ENCODE measurements around the gene PLLP. TPM values are rescaled to one million over a fixed set of nuclear protein-coding genes. Genes with fewer than 3 reads are reported as not detected.

The PLLP gene
- total and polyA plus RNA-seq, 2 donors (not counting 1 experiment from before 2014, with no cell fraction given) = 0.15 TPM; not detected in 1

DNA sequence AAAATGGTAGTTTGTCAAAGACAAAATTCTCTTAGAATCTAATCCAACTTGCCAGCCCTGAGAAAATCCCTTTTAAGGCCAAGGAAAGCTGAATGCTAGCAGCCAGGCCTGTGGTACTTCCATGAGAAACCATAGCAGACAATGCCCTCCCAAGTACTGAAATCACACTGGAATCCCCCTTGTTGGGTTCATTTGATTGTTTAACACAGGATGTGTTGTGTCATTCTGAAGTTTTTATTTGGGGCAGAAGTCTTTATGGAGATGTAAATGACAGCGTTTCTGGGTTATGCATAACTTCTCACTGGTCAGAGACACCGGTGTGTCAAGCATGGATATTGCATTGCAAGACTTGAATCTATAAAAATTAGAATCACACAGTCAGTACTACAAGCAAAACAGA lies 45.4 kb downstream of the PLLP start:
- H2AFZ ChIP-seq (ENCODE audit: insufficient read depth, low read depth, low read length, poor library complexity, severe bottlenecking) = no peak overlapping the region
- H4K20me1 ChIP-seq (ENCODE audit: control insufficient read depth, insufficient read depth, low read length, poor library complexity, severe bottlenecking) = no peaks in the 10 kb centered on the region
- H3K4me3 Mint-ChIP-seq = no peak overlapping the region
- H3K9me3 Mint-ChIP-seq (ENCODE audit: insufficient read depth) = no peaks in the 10 kb centered on the region
- TF ChIP-seq EZH2 (IDR thresholded peaks at IDR 0.05; ENCODE audit: borderline replicate concordance, insufficient read depth, low read depth, low read length, poor library complexity, severe bottlenecking) = no peak
- TF ChIP-seq, protein P1, sequence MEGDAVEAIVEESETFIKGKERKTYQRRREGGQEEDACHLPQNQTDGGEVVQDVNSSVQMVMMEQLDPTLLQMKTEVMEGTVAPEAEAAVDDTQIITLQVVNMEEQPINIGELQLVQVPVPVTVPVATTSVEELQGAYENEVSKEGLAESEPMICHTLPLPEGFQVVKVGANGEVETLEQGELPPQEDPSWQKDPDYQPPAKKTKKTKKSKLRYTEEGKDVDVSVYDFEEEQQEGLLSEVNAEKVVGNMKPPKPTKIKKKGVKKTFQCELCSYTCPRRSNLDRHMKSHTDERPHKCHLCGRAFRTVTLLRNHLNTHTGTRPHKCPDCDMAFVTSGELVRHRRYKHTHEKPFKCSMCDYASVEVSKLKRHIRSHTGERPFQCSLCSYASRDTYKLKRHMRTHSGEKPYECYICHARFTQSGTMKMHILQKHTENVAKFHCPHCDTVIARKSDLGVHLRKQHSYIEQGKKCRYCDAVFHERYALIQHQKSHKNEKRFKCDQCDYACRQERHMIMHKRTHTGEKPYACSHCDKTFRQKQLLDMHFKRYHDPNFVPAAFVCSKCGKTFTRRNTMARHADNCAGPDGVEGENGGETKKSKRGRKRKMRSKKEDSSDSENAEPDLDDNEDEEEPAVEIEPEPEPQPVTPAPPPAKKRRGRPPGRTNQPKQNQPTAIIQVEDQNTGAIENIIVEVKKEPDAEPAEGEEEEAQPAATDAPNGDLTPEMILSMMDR (IDR thresholded peaks at IDR 0.05) = no peak
- ChIA-PET POLR2A (no interaction called here), CTCF (no interaction called here)
- no peak for ATAC-seq (ENCODE audit: low read depth)
- H3K36me3 ChIP-seq (replicated peaks in 1 of 2; ENCODE audit: control extremely low read depth in 1 of 2, control insufficient read depth in 1 of 2, extremely low read depth in 1 of 2, insufficient read depth in 2 of 2, low read length in 1 of 2) = peaks cover 4 to 10% of the 10 kb centered on the region in 2 experiments
- H3K27ac ChIP-seq (ENCODE audit: low read length in 2 of 2) = no peak overlapping the region
- peaks cover 42% of the 10 kb centered on the region for H3K4me1 Mint-ChIP-seq
- H3K27me3 ChIP-seq (replicated peaks in 1 of 4; ENCODE audit: control extremely low read depth in 1 of 4, control insufficient read depth in 3 of 4, insufficient read depth in 4 of 4, low read length in 3 of 4) = no peaks in the 10 kb centered on the region
- H3K9ac ChIP-seq (ENCODE audit: low read length) = no peak overlapping the region
- no peak overlapping the region for H3K27ac Mint-ChIP-seq
- H3K27me3 Mint-ChIP-seq = no peaks in the 10 kb centered on the region
- no peaks in the 10 kb centered on the region for H3K79me2 ChIP-seq (ENCODE audit: control insufficient read depth, insufficient read depth, low read length)
- H3K4me1 ChIP-seq (ENCODE audit: control insufficient read depth in 2 of 2, insufficient read depth in 2 of 2, low read length in 2 of 2) = peaks cover 39 to 41% of the 10 kb centered on the region in 2 donors
- H3K4me3 ChIP-seq (ENCODE audit: control extremely low read depth in 1 of 5, extremely low read depth in 1 of 5, insufficient read depth in 1 of 5, low read depth in 2 of 5, low read length in 4 of 5) = no peak overlapping the region
- no peak for DNase-seq
- no CpG with 5 or more reads among the region's 2 CpGs for WGBS (ENCODE audit: insufficient coverage)
- H3K9me3 ChIP-seq (ENCODE audit: control extremely low read depth in 1 of 3, control insufficient read depth in 2 of 3, insufficient read depth in 1 of 3, low read length in 2 of 3) = no peaks in the 10 kb centered on the region
- H3K4me2 ChIP-seq (replicated peaks; ENCODE audit: low read depth, low read length, poor library complexity, severe bottlenecking) = no peak overlapping the region
- intact Hi-C loops (cut with micrococcal nuclease) = no loop called here

DNA sequence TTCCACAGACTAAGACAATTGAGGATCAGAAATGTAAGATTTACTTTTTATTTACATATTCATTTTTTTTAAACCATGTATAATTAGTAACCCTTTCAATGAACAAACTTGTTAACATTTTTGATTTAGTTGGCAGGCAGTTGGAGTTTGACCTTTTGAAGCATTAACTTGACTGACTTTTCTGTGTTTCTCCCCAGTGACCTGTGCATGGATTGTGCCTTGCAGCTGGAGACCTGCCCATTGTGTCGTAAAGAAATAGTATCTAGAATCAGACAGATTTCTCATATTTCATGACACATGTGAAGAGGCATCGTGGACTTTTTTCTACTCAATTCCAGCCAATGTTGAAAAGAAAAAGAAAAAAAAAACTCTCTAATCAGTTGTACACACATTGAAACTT lies 45.8 kb downstream of the PLLP start:
- H3K4me1 Mint-ChIP-seq = peaks cover 43% of the 10 kb centered on the region
- H3K4me3 Mint-ChIP-seq = no peak overlapping the region
- H3K27ac ChIP-seq (ENCODE audit: low read length in 2 of 2) = no peak overlapping the region
- H3K4me1 ChIP-seq (ENCODE audit: control insufficient read depth in 2 of 2, insufficient read depth in 2 of 2, low read length in 2 of 2) = peaks cover 36 to 38% of the 10 kb centered on the region in 2 donors
- ChIA-PET CTCF (interaction anchor here (1.6 kb wide), 1 partner anchor 61 kb away, joined by 3 read pairs; no protein-coding TSS in a partner anchor), POLR2A (no interaction called here)
- intact Hi-C loops (cut with micrococcal nuclease) = no loop called here
- H3K79me2 ChIP-seq (ENCODE audit: control insufficient read depth, insufficient read depth, low read length) = no peaks in the 10 kb centered on the region
- H4K20me1 ChIP-seq (ENCODE audit: control insufficient read depth, insufficient read depth, low read length, poor library complexity, severe bottlenecking) = no peaks in the 10 kb centered on the region
- DNase-seq (no peak), ATAC-seq (ENCODE audit: low read depth) (no peak)
- no peak overlapping the region for H3K4me3 ChIP-seq (ENCODE audit: control extremely low read depth in 1 of 5, extremely low read depth in 1 of 5, insufficient read depth in 1 of 5, low read depth in 2 of 5, low read length in 4 of 5)
- no peak overlapping the region for H2AFZ ChIP-seq (ENCODE audit: insufficient read depth, low read depth, low read length, poor library complexity, severe bottlenecking)
- H3K27ac Mint-ChIP-seq = no peak overlapping the region
- H3K9ac ChIP-seq (ENCODE audit: low read length) = no peak overlapping the region
- peaks cover 4 to 10% of the 10 kb centered on the region in 2 experiments for H3K36me3 ChIP-seq (replicated peaks in 1 of 2; ENCODE audit: control extremely low read depth in 1 of 2, control insufficient read depth in 1 of 2, extremely low read depth in 1 of 2, insufficient read depth in 2 of 2, low read length in 1 of 2)
- TF ChIP-seq, protein P1 (IDR thresholded peaks at IDR 0.05) = no peak
- TF ChIP-seq EZH2 (IDR thresholded peaks at IDR 0.05; ENCODE audit: borderline replicate concordance, insufficient read depth, low read depth, low read length, poor library complexity, severe bottlenecking) = no peak
- no peak overlapping the region for H3K4me2 ChIP-seq (replicated peaks; ENCODE audit: low read depth, low read length, poor library complexity, severe bottlenecking)
- H3K27me3 Mint-ChIP-seq = no peaks in the 10 kb centered on the region
- H3K27me3 ChIP-seq (replicated peaks in 1 of 4; ENCODE audit: control extremely low read depth in 1 of 4, control insufficient read depth in 3 of 4, insufficient read depth in 4 of 4, low read length in 3 of 4) = no peaks in the 10 kb centered on the region
- H3K9me3 Mint-ChIP-seq (ENCODE audit: insufficient read depth) = no peaks in the 10 kb centered on the region
- WGBS (ENCODE audit: insufficient coverage) = no CpG with 5 or more reads among the region's 2 CpGs
- no peaks in the 10 kb centered on the region for H3K9me3 ChIP-seq (ENCODE audit: control extremely low read depth in 1 of 3, control insufficient read depth in 2 of 3, insufficient read depth in 1 of 3, low read length in 2 of 3)
